HS-27A (cell line): ENCODE measurements around the gene HS3ST4.
"Not testable (repeated sequence)": the region's sequence is repeated elsewhere in the genome, so short reads cannot be mapped to it uniquely, and the experiment has no call there.

Source experiments
- DNase-seq: peaks from one replicate; pipeline ENCODE4 v3.0.0-alpha.2; 2012; ENCODE audit warnings: low read depth, missing footprints

HS3ST4 gene

GRCh38 chr16:25734430-25735385, 42.9 kb downstream of the HS3ST4 start:
- DNase-seq: no peak

GRCh38 chr16:25735645-25736044, 43.9 kb downstream of the HS3ST4 start:
- DNase-seq: no peak

GRCh38 chr16:25747160-25747758, 55.5 kb downstream of the HS3ST4 start:
- no peak for DNase-seq

DNA sequence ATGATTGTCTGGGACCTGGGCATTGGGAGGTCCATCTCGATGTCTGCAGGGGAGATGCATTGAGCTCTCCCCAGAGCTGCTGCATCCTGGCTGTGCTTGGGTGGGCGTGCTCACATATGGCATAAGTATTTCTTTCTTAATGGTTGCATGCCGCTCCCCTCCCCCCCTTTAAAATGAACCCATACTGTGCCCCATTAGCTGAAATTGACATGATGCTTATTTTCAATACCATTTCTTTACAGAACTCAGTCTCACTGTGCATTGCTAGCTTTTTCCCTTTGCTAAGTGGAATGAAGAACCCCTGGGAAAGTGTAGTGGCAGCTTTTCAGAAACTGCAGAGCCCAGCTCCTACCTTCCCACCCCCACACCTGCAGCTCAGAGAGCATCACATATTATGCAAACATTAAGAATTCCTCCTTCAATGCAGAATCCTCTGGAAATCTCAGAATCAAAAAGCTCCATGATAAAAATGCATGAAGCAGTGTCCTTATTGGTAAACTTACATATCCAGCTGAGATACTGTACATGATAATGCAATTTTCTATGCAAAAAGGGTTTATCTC, 56.4 kb downstream of the HS3ST4 start:
- no peak for DNase-seq

- DNase-seq: no peak
Observed at GRCh38 chr16:25750488-25751216, 58.9 kb downstream of the HS3ST4 start.

- no peak for DNase-seq
Observed at GRCh38 chr16:25751230-25751835, 59.6 kb downstream of the HS3ST4 start.

DNA sequence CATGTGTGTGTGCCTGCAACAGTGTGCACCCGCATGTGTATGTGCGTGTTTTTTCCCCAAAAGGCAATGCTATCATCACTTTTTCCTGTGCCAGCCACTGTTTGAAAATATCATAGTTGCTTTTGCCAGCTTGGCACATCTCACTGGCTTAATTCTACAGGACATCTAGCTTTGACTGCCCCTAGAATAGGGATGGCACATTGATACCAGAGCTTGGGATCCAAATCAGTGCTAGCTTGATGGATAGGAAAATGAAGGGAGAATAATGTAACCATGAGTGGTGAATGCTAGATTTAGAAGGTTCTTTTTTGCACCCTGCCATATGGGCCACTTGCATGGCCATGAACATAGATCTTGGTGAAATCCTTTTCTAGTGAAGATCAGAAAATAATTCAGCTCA, 72.7 kb downstream of the HS3ST4 start:
- no peak for DNase-seq

DNA sequence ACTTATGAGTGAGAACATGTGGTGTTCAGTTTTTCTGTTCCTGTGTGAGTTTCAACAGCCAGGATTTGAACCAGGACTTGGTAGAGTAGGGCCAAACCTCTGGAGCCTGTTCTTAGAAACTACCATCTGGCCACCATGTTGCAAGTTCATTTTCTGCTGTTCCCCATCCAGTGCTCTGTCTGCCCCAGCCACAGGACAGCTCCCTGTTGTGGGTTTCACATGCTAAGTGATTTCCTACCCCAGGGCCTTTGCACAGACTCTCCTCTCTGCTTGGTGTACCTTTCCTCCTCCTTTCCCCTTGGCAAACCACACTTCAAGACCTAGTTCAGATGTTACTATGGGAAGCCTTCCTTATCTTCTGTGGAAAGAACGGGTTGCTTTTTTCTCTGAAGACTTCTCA, 79.5 kb downstream of the HS3ST4 start:
- no peak for DNase-seq

GRCh38 chr16:25771812-25772568, 80.2 kb downstream of the HS3ST4 start:
- DNase-seq: no peak

- not testable (repeated sequence) for DNase-seq
Observed at GRCh38 chr16:25776214-25776613, 84.5 kb downstream of the HS3ST4 start.

DNA sequence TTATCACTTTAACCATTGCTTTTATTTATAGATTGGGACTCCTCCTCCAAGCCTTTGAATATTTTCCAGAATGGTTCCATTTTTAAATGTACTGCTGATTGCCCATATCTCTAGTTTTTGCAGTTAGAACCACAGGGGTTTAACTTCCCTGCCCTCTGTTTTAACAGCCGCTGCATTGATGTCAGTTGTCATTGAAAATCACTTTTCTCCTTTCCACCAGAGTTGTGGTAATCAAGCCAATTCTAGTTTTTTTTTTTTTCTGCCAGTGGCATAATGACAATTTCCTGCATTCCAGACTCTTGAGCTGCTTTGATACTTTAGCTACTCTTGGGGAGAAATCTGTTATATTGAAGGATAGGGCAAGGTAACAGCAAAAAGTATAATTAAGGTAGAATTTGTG, 91.5 kb downstream of the HS3ST4 start:
- no peak for DNase-seq

DNA sequence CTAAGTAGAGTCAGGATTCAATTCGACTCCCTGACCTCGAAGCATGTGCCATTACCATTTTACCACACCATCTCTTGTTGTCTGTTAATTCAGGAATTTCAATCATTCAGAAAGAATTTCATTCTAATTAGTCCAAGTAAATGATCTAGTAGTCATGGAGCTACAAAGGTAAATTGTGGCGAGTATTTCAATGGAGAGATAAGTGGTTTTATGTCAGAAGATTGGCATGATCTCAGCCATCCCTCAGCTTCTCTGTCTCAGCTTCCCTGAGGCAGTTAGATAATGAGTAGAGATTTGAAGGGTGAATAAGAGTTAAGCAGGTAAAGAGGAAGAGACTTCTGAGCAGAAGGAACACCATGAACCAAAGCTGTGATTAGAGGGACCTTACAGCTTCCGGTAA, 93.6 kb downstream of the HS3ST4 start:
- DNase-seq: no peak

DNA sequence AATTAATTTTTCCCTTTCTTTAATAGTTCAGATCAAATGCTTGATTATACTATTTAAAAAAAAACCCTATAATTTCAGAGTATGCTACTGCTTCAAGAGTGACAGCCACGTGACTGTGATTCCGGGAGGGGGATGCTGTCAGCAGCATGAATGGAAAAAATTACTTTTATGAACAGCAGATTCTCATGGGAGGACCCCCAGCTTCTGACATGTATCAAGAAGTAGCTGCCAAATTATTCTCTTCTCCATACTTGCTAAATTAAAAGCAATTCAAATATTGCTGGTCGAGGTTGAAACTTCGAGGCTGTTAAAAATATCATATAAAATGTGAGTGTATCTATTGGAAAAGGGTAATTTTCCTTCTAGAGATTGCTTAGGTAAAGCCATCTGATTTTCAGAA, 95.0 kb downstream of the HS3ST4 start:
- no peak for DNase-seq

DNA sequence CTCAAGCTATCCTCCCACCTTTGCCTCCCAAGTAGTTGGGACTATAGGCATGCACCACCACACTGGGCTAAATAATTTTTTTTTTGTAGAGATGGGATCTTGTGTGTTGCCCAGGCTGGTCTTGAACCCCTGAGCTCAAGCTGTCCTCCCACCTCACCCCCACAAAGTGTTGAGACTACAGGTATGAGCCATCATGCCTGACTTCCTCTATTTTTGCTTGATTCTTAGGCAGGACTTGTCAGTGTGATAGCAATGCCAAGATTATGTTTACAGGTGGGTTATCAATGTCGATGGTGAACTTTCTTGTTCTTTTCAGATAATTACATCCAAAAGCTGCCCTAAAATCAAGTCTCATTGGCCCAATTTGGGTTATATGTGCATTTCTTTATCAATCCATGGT, 96.9 kb downstream of the HS3ST4 start:
- no peak for DNase-seq

DNA sequence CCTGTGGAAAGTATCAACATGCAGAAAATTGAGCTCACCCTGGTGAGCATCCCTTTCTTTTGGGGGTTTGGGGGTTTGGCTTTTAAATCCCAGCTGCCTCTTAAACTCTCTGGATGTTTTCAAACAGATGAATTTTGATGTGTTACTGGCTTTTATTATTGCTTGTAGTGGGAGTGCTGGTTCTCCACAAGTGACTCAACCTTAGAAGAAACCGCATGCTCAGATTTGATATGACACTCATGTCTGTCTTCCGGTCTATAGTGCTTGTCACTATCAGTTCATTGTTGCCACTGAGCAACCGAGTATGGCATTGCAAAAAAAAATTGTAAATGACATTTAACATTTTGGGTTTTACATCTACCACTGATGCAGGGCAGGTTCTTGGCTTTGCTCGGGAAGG, 104.5 kb downstream of the HS3ST4 start:
- no peak for DNase-seq

DNA sequence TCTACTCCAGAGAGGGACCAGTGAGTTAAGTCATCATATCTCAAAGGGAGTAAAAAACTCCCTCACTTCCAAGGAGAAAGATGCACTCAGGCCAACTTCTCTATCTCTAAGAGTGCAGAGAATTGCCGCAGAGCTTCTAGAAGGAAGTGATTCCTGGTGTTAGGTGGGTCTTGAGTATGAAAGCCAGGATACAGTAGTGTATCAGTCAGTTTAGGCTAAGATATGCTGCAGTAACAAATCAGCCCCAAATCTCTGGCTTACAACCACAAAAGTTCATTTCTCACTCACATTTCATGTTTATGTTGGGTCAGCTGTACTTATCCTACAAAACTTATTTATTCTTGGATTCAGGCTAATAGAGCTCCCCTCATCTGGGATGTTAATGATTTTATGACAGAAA, 106.3 kb downstream of the HS3ST4 start:
- DNase-seq: no peak

DNA sequence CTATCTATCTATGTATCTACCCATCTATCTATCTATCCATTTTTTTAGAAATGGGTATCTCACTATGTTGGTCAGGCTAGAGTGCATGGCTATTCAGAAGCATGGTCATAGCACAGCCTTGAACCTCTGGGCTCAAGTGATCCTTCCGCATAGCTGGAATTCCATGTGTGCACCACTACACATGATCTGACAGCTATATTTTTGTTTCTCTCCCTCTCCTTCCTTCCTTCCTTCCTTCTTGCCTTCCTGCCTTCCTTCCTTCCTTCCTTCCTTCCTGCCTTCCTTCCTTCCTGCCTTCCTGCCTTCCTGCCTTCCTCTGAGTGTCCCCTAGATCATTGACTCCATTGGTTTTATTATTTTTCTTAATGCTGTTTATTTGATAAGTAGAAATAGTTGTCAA, 108.1 kb downstream of the HS3ST4 start:
- DNase-seq: no peak

- no peak for DNase-seq
Observed at GRCh38 chr16:25812215-25812614, 120.5 kb downstream of the HS3ST4 start.

- DNase-seq: no peak
Observed at GRCh38 chr16:25817295-25817694, 125.5 kb downstream of the HS3ST4 start.

- DNase-seq: no peak
Observed at GRCh38 chr16:25817876-25818275, 126.1 kb downstream of the HS3ST4 start.

DNA sequence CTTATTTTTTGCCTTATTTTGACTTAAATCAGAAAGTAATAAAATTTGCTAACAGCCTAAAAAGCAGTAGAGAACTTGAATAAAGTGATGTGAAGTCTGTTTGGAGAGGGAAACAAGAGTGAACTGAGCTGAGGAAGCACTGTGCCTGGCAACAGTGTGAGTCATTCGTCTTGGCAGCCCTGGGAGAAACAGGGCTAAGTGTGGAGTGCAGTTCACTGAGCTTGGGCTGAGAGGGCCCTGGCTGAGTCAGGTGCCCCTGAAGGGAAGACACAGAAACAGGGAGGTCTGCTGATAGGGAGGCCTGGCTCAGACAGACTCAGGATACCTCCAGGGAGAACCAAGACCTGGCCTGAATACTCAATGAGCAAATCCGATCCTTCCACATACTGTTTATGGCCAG, 132.1 kb downstream of the HS3ST4 start:
- no peak for DNase-seq
